HPDE6-E6E7 (cell line): ENCODE results near the gene CAMK2B.

Source experiments
- DNase-seq: peaks from one replicate; pipeline ENCODE4 v3.0.0; 2011; ENCODE audit warnings: missing footprints; ENCODE audit errors: extremely low spot score

CAMK2B gene

GRCh38 chr7:44309271-44310091, 15.9 kb downstream of the CAMK2B start:
- DNase-seq: no peak

GRCh38 chr7:44308596-44309270, 16.7 kb downstream of the CAMK2B start:
- no peak for DNase-seq

GRCh38 chr7:44307905-44308595, 17.3 kb downstream of the CAMK2B start:
- peak; percentile 76 for DNase-seq

- peak; percentile 32 for DNase-seq
Measured at GRCh38 chr7:44307301-44307900, 18.0 kb downstream of the CAMK2B start.

GRCh38 chr7:44306606-44307005, 18.8 kb downstream of the CAMK2B start:
- DNase-seq: no peak

GRCh38 chr7:44305564-44306507, 19.6 kb downstream of the CAMK2B start:
- DNase-seq: no peak

GRCh38 chr7:44294325-44295069, 30.9 kb downstream of the CAMK2B start:
- DNase-seq: no peak

GRCh38 chr7:44293561-44294324, 31.7 kb downstream of the CAMK2B start:
- no peak for DNase-seq

GRCh38 chr7:44292876-44293560, 32.4 kb downstream of the CAMK2B start:
- DNase-seq: no peak

GRCh38 chr7:44292420-44292817, 33.0 kb downstream of the CAMK2B start:
- no peak for DNase-seq

- no peak for DNase-seq
Measured at GRCh38 chr7:44291733-44292419, 33.5 kb downstream of the CAMK2B start.

- DNase-seq: no peak
Measured at GRCh38 chr7:44291066-44291732, 34.2 kb downstream of the CAMK2B start.

GRCh38 chr7:44290252-44290620, 35.2 kb downstream of the CAMK2B start:
- no peak for DNase-seq

- no peak for DNase-seq
Measured at GRCh38 chr7:44289341-44290251, 35.8 kb downstream of the CAMK2B start.

- DNase-seq: no peak
Measured at GRCh38 chr7:44288811-44289340, 36.5 kb downstream of the CAMK2B start.

- no peak for DNase-seq
Measured at GRCh38 chr7:44288381-44288685, 37.1 kb downstream of the CAMK2B start.
